HG02642 (cell line): ENCODE data around the gene PHTF2.
"Not testable (repeated sequence)": the region's sequence is repeated elsewhere in the genome, so short reads cannot be mapped to it uniquely, and the experiment has no call there.

Source experiments
- ATAC-seq: cut with Tn5 transposase; IDR thresholded peaks from one replicate; pipeline ENCODE4 v1.9.1; 2021; ENCODE audit warnings: mild to moderate bottlenecking; ENCODE audit not compliant: unreplicated experiment, poor library complexity

Gene PHTF2

DNA sequence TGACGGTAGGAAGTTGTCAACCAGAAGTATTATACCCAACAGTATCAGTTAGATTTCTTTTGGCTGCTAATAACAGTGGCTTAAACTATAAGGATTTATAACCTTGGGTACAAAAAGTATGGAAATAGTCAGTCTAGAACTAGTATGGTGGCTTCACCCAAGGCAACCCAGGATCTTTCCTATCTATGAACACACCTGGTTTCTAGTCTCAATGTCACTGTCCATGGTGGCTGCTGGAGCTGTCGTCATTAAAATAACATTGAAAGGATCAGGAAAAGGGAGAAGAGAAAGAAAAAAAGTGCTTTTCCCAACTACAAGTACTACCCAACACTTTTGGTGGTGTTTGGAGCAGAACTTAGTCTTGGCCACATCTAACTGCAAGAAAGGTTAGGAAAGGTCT, 27.7 kb downstream of the PHTF2 start:
- no peak for ATAC-seq

DNA sequence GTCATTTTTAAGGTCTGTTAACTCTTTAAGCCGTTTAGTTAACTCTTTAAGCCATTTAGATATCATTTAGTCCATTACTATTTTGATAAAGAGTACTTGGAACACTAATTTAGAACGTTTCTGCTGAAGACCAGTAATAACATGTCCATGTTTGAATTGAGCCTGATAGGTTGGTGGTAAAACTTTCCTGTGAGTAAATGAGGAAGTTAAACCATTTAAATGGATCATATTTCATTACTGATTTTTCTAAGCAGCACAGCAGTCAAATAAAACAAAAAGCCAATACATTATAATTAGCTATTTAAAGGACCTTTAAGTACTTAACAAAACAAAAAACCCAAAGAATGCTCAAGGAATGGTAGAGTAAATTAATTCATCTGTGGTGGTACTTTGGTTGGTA, 29.4 kb downstream of the PHTF2 start:
- ATAC-seq, result no peak

DNA sequence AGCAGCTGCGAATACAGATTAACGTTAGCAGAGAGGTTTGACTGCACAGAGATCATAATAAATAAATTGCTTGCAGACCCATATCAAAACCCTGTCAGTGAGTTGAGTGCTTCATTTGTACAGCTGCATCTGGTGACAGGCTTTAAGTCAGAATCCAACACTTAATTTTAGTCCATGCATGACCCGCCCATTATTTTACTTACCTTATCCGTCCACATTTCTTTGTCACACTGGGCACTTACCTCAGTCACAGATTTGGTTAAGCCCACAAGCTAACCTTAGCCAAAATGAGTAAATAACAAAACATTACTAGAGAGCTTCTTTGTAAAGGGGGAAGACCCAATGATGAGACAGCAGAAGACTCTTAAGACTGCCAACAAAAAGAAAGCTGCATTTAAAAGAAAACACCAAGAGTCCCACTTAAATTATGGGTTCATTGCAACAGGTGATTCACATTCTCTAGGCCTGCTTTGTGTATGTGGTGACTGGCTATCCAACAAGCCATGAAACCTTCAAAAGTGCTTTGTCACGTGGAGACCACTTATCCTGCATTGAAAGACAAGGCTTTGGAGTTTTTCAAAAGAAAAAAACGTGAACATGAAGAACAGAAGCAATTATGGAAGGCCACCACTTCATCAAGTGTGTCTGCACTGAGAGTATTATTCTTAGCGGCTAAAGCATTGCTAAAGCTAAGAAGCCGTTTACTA, 32.2 kb downstream of the PHTF2 start:
- no peak for ATAC-seq

DNA sequence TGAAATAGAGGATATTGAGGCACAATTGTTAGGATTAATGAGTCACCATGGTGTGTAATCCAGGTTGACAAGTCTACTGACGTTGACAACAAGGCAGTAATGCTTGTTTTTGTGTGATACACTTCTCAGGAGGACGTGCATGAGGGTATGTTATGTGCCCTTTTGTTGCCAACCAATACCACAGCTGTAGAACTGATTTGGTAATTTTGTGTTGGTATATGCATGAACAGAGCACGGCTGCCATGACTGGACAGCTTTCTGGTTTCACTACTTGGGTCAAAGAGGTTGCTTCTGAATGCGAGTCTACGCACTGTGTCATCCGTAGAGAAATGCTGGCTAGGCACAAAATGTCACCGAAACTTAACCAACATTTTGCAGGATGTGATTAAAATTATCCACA, 32.9 kb downstream of the PHTF2 start:
- ATAC-seq, result no peak

DNA sequence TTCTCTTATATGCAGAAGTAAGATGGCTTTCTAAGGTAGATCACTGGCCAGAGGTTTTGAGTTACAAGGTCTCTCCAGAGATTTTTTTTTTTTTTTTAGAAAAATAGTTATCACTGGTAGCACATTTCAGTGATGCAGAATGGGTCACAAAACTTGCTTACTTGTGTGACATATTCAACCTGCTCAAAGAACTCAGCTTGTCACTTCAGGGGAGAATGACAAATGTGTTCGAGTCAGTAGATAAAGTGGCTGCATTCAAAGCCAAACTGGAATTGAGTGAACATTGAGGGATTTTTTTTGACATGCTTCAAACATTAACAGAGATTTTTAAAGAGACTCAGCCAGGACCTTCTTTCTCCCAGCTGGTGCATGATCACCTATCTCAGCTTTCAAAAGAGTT, 33.4 kb downstream of the PHTF2 start:
- no peak for ATAC-seq

DNA sequence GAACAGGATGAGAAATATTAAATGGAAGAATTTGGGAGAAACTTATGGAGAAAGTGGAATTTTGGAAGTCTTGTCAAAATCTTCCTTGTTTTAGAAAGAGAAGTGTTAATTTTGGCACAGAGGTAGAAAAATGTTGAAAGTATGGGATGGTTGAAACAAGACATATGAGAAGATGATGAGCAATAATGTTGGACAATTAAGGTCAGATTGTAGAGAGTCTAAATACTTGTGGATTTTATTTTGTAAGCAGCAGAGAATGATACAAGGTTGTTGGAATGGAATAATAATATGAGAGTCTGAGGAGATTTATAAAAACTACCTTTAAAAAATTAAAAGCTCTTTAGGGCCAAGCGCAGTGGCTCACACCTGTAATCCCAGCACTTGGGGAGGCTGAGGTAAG, 34.6 kb downstream of the PHTF2 start:
- no peak for ATAC-seq

DNA sequence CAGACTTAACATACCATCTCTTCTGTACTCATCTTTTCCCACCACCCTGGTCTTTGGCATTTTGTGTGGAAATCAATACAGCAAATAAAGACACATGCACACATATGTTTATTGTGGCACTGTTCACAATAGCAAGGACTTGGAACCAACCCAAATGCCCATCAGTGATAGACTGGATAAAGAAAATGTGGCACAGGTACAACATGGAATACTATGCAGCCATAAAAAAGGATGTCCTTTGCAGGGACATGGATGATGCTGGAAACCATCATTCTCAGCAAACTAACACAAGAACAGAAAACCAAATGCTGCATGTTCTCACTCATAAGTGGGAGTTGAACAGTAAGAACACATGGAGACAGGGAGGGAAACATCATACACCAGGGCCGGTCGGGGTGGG, 37.9 kb downstream of the PHTF2 start:
- not testable (repeated sequence) for ATAC-seq

DNA sequence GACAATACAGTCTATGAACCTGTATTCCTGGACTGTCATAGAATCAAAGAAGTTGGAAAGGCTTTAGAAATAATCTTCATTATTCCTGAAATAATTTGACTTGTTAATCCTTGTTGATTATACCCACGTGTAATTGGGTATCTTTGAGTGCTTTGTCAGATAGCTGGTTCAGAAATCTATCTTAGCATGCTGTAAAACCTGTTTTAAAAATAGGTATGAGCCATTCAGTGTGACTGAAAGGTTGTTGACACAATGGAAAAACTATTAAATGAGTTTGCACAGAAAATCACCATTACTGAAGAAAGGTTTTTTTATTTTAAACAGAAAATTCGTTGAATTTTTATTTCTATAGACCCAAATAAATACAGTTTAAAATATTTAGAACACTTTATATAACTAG, 38.7 kb downstream of the PHTF2 start:
- ATAC-seq, result no peak

DNA sequence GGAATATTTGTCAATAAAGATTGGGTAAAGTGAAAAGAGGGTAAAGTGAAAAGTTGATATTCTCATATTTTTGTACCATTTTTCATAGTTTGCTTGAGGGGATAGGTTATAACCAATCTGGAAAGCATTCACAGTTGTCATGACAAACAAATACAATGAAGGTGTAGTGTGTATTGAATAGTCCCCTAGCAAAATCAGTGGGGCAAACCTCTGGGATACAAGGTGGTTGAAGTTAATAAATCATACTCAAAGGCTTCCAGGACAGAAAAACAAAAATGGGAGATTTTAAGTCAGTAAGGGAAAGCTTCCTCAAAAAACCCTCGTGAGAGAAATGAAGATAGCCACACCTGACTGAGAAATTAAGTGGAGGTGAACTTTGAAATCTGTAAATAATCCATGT, 39.4 kb downstream of the PHTF2 start:
- no peak for ATAC-seq

DNA sequence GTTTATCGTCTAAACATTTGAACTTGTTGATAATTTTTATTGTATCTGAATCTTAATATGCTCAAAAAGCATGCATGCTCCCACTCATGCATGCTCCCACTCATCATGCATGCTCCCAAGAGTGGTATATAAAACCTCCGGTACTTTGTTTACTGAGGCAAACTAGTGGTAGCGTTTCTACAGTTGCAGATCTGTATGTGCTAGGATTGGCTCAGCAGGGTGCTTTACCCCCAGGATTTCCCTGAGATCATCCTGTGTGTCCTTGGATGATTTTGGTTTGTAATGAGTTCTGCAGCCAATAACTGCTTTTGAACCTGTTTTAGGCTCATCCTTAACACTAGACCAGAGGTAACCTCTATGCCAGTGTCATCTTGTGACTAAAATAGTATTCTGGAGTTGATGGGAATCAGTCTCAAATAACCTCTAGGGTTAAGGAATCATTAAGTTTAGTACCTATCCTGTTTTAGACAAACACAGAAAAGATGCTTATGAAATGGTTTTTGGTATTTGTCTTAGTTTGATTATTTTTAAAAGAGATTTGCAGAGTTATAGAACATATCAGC, 40.4 kb downstream of the PHTF2 start:
- ATAC-seq, result no peak

DNA sequence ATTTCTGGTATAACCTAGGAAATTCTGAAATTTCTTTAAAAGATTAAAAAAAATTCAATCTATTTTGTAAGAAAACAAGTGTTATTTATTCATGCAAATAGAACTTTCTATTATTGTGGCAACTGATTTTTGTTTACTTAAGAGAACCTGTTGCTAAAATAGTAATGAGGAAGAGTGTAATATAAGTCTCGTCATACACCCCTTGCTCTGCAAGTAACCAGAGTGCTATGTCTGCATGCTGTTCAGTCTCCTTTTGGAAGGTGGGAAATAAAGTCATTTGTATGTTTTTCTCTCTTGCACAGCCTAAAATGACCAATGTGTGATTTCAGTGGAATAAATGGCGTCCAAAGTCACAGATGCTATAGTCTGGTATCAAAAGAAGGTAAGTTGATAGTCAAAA, 41.3 kb downstream of the PHTF2 start:
- ATAC-seq, result no peak

DNA sequence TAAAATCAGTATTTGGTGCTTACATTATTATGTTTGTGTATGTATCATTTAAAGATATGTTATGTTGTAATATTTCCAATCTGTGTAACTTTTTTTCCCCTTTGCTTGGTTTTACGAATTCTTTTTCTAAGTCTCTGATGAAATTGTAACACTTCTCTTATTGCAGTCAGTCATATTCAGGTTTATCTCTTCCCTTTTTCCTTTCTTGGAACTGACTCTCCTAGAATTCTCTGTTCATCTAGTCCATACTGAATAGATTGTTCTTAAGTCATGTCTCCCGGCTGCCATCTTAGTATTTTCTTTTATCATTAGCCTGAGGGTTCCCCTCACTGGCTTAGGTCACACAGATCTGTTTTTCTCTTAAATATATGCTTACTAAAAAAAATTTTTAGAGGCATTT, 44.6 kb downstream of the PHTF2 start:
- no peak for ATAC-seq

DNA sequence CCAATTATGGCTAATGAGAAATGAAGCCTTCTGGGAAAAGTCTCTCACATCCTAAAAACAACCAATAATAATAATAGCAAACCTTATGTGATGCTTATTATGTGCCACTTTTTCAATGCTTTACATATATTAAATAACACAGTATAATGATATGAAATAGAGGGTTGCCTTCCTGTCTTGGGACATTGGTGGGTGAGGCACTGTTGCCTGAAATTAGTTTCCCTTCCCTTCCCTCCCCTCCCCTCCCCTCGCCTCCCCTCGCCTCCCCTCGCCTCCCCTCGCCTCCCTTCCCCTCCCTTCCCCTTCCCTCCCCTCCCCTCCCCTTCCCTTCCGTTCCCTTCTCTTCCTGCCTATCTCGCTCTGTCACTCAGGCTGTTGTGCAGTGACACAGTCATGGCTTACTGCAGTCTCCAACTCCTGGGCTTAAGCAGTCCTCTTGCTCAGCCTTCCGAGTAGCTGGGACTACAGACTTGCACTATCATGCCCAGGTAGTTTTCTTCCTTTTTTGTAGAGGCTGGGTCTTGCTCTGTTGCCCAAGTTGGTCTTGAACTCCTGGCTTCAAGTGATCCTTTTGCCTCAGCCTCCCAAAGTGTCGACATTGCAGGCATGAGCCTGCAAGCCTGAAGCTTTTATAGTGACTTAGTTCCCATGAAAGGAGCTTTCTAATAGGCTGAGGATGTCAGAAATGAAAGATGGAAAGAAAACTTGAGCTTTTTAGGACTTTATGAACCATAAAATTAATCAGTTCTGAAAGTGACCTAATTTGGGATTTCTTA, 47.9 kb downstream of the PHTF2 start:
- no peak for ATAC-seq

DNA sequence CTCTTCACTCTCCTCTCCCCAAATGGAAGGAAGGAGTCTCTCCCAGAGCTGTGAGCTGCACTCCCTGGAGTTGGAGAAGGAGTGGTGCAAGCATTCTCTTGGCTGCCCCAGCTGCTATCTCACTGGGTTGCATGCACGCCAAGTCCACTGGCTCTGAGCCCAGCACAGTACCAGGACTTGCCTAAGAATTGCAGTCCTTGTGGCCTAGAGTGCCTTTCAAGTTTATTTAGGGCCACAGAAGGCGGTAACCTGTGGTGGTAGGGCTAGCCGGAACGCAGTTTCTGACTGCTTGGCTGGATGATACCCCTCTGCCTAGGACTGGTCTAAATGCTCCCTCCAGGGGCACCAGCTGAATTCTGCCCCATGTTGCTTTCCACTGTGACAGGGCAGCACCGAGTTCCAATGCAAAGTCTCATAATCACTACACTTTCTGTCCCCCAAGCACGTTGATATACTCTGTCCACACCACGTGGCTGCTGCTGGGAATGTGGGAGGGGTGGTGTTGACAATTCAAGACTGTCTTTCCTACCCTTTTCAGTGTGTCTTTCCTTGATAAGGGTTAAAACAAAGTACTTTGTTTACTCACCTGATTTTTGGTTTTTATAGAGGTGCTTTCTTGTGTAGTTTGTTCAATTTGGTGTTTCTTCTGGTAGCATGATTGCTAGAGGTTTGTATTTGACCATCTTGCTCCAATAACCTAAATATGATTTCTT, 57.0 kb downstream of the PHTF2 start:
- ATAC-seq, result no peak

DNA sequence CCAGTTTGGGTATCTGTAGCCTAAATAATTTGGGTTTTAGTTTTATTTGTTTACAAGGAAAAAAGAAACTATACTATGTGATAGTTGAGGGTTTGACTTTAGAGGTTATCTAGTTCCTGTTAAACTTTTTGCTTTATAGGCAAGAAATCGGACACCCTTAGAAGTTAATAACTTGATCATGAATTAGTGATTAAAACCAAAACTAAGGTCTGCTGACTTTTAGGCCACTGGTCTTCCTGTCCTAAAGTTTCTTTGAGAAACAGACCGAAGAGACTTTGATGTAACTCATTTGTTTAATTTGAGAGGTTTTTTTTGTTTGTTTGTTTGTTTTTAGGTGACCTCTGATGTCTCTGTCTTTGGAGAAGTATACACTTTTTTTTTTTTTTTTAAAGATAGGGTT, 59.7 kb downstream of the PHTF2 start:
- no peak for ATAC-seq

DNA sequence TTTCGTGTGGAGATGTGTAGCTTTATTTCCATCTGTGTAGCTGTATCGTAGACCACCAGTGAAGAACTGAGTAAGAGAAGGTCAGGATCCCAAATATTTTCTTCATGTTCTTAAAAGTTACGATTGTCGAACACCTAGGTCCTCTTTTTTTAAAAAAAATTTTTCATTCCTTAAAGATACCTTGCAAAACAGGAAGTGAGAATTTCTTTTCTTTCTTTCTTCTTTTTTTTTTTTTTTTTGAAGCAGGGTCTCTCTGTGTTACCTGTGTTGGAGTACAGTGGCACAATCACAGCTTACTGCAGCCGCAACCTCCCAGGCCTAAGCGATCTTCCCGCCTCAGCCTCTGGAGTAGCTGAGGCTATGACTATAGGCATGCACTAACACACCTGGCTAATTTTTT, 60.8 kb downstream of the PHTF2 start:
- no peak for ATAC-seq

DNA sequence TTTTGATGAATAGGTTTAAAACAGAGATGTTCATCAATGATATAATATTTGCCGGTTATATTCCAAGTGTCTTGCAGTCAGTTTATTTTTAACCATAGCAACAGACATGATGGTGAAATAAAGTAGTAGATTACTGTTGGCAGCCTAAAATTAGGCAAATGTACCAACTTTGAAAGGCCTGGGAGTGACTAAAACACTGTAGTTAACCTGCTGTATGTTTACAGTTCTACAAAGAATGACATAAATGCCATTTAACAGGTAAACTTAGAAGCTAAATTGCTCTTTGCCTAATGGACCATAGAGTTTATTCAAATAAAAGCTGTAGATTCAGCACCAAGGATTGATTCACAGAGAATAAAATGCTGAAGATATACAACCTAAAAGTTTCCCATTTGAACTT, 64.1 kb downstream of the PHTF2 start:
- ATAC-seq, result no peak

DNA sequence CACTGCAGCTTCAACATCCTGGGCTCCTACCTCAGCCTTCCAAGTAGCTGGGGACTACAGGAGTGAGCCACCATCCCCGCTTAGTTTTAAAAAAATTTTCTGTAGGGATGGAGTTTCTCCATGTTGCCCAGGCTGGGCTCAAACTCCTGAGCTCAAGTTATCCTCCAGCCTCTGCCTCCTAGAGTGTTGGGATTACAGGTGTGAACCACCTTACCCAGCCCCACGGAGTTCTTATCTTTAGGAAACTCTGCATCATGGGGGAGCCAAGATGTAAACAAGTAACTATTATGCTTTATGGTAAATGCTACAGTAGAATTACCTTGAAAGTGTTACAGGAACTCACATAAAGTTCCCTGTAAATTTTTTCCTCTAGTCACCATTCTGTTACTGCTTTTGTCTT, 65.3 kb downstream of the PHTF2 start:
- ATAC-seq, result no peak

DNA sequence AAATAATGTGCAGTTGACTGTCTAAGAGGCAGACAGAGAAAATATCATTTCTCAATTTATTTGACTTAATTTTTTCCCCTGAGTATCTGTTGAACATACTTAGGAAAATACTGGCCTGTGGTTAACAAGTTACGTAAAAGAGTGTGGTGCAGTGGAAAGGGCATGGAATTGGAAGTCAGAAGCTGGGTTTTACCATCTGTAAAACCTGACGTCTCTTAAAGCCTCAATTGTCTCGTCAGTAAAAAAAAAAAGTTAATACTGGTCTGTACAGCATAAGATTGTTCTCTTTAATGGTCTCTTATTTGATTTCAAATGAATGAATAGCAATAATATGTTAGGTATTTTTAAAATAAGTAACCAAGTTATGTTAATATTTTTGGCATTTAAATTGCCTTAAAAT, 67.8 kb downstream of the PHTF2 start:
- ATAC-seq, result no peak

DNA sequence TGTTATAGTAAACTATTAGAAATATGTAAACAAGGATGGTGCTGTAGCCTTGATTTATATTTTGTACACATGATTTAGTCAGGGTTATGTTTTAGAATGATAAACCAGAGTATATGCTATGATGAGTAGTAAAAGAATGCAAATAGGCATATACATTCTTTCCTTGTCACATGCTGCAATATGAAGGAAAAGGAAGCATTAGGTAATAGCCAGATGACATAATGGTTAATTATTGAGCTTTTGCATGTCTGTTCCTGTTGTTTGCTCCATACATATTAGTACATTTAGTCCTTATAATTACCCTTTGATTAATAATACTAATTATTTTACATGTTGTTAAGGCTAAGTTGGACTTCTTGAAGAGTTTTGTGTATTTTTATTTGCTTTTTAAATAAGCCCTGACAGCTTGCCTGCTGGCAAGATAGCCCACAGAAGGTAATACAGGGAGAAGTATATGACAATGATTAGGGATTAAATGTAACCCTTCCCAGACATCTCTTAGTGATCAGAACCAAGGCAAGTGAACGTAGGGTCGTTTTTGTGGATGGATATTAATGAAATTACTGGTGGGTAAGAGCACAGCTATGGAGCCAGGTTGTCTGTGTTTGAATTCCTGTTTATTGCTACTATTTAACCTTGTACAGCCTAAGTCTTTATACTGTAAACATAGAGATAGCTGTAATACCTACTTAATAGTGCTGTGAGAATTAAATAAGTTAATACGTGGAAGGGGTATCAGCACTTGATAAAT, 68.4 kb downstream of the PHTF2 start:
- ATAC-seq, result no peak

DNA sequence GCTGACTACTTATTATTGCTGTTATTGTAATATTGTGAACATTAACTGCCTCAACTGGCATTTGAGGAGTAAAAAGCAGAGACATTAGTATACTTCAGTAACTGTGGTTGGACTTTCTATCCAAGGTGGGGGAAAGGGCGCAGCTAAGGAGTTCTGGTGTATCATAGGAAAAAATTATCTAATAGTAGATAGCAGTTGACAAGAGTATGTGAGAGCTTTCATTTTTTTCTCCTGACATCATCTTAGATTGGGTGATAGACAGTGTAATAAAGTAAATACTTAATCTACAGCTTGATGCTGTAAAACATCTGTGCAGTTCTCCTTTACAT, 68.9 kb downstream of the PHTF2 start:
- no peak for ATAC-seq
